HepG2 (cell line): Measurements from ENCODE around the gene MYLK2. TPM values are rescaled to one million over a fixed set of nuclear protein-coding genes. Genes with fewer than 3 reads are reported as not detected.

Source experiments
- CHD2 ChIP-seq: IDR thresholded peaks from 2 replicates; pipeline ENCODE4 v1.6.1; 2011; ENCODE audit warnings: low read depth, low read length, improper control_type of control experiment
- EHMT2 ChIP-seq: fragments of 200-600 bp; sonication (generic); IDR thresholded peaks from 2 replicates; pipeline ENCODE4 v1.7.0; 2017; ENCODE audit warnings: antibody characterized with exemption, low read depth, low read length, borderline replicate concordance
- HNRNPH1 ChIP-seq: fragments of 200-400 bp; formaldehyde crosslinking; optimal IDR thresholded peaks from 2 replicates; pipeline ENCODE3; 2017; ENCODE audit warnings: mild to moderate bottlenecking, low read depth, low read length
- ISX ChIP-seq: sonication (generic); formaldehyde crosslinking; conservative IDR thresholded peaks from 2 replicates; pipeline ENCODE4 v1.5.0; 2020; ENCODE audit warnings: missing genetic modification reagents
- KDM5B ChIP-seq: sonication (generic); formaldehyde crosslinking; IDR thresholded peaks from 2 replicates; pipeline ENCODE4 v1.4.0; 2020; ENCODE audit warnings: missing genetic modification reagents, mild to moderate bottlenecking, borderline replicate concordance
- REPIN1 ChIP-seq: sonication (generic); formaldehyde crosslinking; IDR thresholded peaks from 2 replicates; pipeline ENCODE4 v1.8.0; 2022; ENCODE audit warnings: missing genetic modification reagents, low read depth, mild to moderate bottlenecking, borderline replicate concordance
- SCMH1 ChIP-seq: sonication (generic); formaldehyde crosslinking; IDR thresholded peaks from 2 replicates; pipeline ENCODE4 v1.9.0; 2021; ENCODE audit warnings: missing genetic modification reagents, mild to moderate bottlenecking, borderline replicate concordance
- TARDBP ChIP-seq: sonication (generic); formaldehyde crosslinking; IDR thresholded peaks from 2 replicates; pipeline ENCODE4 v1.8.0; 2022; ENCODE audit warnings: mild to moderate bottlenecking, missing genetic modification reagents
- TSC22D2 ChIP-seq: sonication (generic); formaldehyde crosslinking; IDR thresholded peaks from 2 replicates; pipeline ENCODE4 v1.5.1; 2020; ENCODE audit warnings: missing genetic modification reagents, mild to moderate bottlenecking, borderline replicate concordance
- ZBTB2 ChIP-seq: sonication (generic); formaldehyde crosslinking; IDR thresholded peaks from 2 replicates; pipeline ENCODE4 v1.8.0; 2022; ENCODE audit warnings: low read depth, missing genetic modification reagents
- ZNF124 ChIP-seq: sonication (generic); formaldehyde crosslinking; IDR thresholded peaks from 2 replicates; pipeline ENCODE4 v1.4.0; 2020; ENCODE audit warnings: missing genetic modification reagents
- ZNF18 ChIP-seq: sonication (generic); formaldehyde crosslinking; IDR thresholded peaks from 2 replicates; pipeline ENCODE4 v1.8.0; 2022; ENCODE audit warnings: mild to moderate bottlenecking, missing genetic modification reagents; ENCODE audit not compliant: insufficient replicate concordance
- ZNF253 ChIP-seq: sonication (generic); formaldehyde crosslinking; IDR thresholded peaks from 2 replicates; pipeline ENCODE4 v1.8.0; 2022; ENCODE audit warnings: mild to moderate bottlenecking, missing genetic modification reagents, borderline replicate concordance
- ZNF337 ChIP-seq: sonication (generic); formaldehyde crosslinking; IDR thresholded peaks from 2 replicates; pipeline ENCODE4 v1.5.1; 2020; ENCODE audit warnings: missing genetic modification reagents, low read depth, mild to moderate bottlenecking, borderline replicate concordance
- ZNF773 ChIP-seq: sonication (generic); formaldehyde crosslinking; IDR thresholded peaks from 2 replicates; pipeline ENCODE4 v1.4.0; 2020; ENCODE audit warnings: missing genetic modification reagents, borderline replicate concordance
- polyA plus RNA-seq, 8 experiments: library from polyadenylated mRNA; depleted of rRNA in 3 of 8; stranded (reverse) in 7 of 8; unstranded in 1 of 8; fragments of >200 nt; fragmentation: Illumina TruSeq in 4 of 8; extraction: Trizol in 4 of 8; gene quantifications; 2 replicates each; pipeline versions ENCODE4 v1.2.1 to v1.2.3, GENCODE V29; 2011 to 2016; ENCODE audit warnings: low read depth in 4 of 8, missing spikeins in 1 of 8, mixed read lengths in 1 of 8; ENCODE audit not compliant: insufficient read depth in 1 of 8
- total RNA-seq, 5 experiments: library from RNA; depleted of rRNA; stranded (reverse); fragments of >200 nt; fragmentation: Illumina TruSeq; extraction: Trizol; gene quantifications; 2 replicates each; pipeline ENCODE4 v1.2.3, GENCODE V29; 2016; ENCODE audit warnings: low read depth in 1 of 5
- TF ChIP-seq, protein P1 (sequence below): conservative IDR thresholded peaks from 2 replicates; pipeline ENCODE4 v1.6.1; 2018; ENCODE audit warnings: missing genetic modification reagents
- TF ChIP-seq, protein P2 (sequence below): sonication (generic); formaldehyde crosslinking; conservative IDR thresholded peaks from 2 replicates; pipeline ENCODE4 v1.8.1; 2023; ENCODE audit warnings: missing genetic modification reagents
- TF ChIP-seq, protein P3 (sequence below): sonication (generic); formaldehyde crosslinking; IDR thresholded peaks from 2 replicates; pipeline ENCODE4 v1.4.0; 2020; ENCODE audit warnings: missing genetic modification reagents
- TF ChIP-seq, protein P4 (sequence below): sonication (generic); formaldehyde crosslinking; conservative IDR thresholded peaks from 2 replicates; pipeline ENCODE4 v1.4.0; 2020; ENCODE audit warnings: missing genetic modification reagents

MYLK2 gene
- total and polyA plus RNA-seq, 2 of the 13 experiments (the other 11 are each of a cell fraction or from before 2014, with no cell fraction given) = 0.27 TPM; not detected in 1

GRCh38 chr20:31833130-31833930 lies 14.2 kb downstream of the MYLK2 start (continued):
- TF ChIP-seq, protein P1, sequence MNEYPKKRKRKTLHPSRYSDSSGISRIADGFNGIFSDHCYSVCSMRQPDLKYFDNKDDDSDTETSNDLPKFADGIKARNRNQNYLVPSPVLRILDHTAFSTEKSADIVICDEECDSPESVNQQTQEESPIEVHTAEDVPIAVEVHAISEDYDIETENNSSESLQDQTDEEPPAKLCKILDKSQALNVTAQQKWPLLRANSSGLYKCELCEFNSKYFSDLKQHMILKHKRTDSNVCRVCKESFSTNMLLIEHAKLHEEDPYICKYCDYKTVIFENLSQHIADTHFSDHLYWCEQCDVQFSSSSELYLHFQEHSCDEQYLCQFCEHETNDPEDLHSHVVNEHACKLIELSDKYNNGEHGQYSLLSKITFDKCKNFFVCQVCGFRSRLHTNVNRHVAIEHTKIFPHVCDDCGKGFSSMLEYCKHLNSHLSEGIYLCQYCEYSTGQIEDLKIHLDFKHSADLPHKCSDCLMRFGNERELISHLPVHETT = 0 out of 2 replicates have a peak, but pooled peaks have one; percentile 24
- TF ChIP-seq, protein P2, sequence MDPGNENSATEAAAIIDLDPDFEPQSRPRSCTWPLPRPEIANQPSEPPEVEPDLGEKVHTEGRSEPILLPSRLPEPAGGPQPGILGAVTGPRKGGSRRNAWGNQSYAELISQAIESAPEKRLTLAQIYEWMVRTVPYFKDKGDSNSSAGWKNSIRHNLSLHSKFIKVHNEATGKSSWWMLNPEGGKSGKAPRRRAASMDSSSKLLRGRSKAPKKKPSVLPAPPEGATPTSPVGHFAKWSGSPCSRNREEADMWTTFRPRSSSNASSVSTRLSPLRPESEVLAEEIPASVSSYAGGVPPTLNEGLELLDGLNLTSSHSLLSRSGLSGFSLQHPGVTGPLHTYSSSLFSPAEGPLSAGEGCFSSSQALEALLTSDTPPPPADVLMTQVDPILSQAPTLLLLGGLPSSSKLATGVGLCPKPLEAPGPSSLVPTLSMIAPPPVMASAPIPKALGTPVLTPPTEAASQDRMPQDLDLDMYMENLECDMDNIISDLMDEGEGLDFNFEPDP = no peak
- TF ChIP-seq, protein P3, sequence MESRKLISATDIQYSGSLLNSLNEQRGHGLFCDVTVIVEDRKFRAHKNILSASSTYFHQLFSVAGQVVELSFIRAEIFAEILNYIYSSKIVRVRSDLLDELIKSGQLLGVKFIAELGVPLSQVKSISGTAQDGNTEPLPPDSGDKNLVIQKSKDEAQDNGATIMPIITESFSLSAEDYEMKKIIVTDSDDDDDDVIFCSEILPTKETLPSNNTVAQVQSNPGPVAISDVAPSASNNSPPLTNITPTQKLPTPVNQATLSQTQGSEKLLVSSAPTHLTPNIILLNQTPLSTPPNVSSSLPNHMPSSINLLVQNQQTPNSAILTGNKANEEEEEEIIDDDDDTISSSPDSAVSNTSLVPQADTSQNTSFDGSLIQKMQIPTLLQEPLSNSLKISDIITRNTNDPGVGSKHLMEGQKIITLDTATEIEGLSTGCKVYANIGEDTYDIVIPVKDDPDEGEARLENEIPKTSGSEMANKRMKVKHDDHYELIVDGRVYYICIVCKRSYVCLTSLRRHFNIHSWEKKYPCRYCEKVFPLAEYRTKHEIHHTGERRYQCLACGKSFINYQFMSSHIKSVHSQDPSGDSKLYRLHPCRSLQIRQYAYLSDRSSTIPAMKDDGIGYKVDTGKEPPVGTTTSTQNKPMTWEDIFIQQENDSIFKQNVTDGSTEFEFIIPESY = no peak
- TF ChIP-seq, protein P4, sequence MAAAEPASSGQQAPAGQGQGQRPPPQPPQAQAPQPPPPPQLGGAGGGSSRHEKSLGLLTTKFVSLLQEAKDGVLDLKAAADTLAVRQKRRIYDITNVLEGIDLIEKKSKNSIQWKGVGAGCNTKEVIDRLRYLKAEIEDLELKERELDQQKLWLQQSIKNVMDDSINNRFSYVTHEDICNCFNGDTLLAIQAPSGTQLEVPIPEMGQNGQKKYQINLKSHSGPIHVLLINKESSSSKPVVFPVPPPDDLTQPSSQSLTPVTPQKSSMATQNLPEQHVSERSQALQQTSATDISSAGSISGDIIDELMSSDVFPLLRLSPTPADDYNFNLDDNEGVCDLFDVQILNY (CRISPR knock-in tag) = no peak
- TF ChIP-seq REPIN1 (CRISPR knock-in tag) (no peak), ZNF337 (CRISPR knock-in tag) (no peak), HNRNPH1 (no peak), KDM5B (CRISPR knock-in tag) (no peak), ZNF773 (CRISPR knock-in tag) (no peak), SCMH1 (no peak), TARDBP (CRISPR knock-in tag) (no peak), ZNF124 (CRISPR knock-in tag) (no peak), EHMT2 (no peak), ISX (CRISPR knock-in tag) (no peak), TSC22D2 (CRISPR knock-in tag) (no peak), ZNF18 (CRISPR knock-in tag) (no peak), ZBTB2 (CRISPR knock-in tag) (no peak), ZNF253 (no peak), CHD2 (no peak)
